Keratinocyte (primary cell): ENCODE results near the gene HSD17B2.

Source experiments
- EZH2 ChIP-seq: IDR thresholded peaks from one replicate; pipeline ENCODE4 v1.6.1; 2012; ENCODE audit warnings: inconsistent platforms, mild to moderate bottlenecking, low read length, moderate library complexity
- TF ChIP-seq, protein P1 (sequence below), 3 experiments: IDR thresholded peaks in 1 of 3; conservative IDR thresholded peaks in 1 of 3; optimal IDR thresholded peaks in 1 of 3; 2 replicates in 2 of 3; 3 replicates in 1 of 3; pipeline versions ENCODE3 to v1.5.1; 2011; ENCODE audit warnings: low read length in 3 of 3, mild to moderate bottlenecking in 3 of 3, moderate library complexity in 2 of 3, control low read depth in 1 of 3, inconsistent platforms in 1 of 3; ENCODE audit not compliant: insufficient read depth in 2 of 3; ENCODE audit errors: extremely low read depth in 1 of 3

DNA sequence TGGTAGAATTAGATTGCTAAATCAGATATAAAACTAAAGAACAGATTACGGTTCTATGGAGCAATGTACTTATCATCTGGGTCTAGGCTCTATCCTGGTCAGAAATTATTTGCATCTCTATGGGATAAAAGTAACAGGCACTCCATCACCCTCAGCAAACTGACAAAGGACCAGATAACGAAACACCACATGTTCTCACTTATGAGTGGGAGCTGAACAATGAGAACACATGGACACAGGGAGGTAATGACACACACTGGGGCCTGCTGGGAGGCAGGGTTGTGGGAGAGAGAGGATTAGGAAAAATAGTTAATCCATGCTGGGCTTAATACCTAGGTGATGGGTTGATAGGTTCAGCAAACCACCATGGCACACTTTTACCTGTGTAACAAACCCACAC, 73.0 kb downstream of the HSD17B2 start:
- no peak for TF ChIP-seq EZH2
- TF ChIP-seq, protein P1, sequence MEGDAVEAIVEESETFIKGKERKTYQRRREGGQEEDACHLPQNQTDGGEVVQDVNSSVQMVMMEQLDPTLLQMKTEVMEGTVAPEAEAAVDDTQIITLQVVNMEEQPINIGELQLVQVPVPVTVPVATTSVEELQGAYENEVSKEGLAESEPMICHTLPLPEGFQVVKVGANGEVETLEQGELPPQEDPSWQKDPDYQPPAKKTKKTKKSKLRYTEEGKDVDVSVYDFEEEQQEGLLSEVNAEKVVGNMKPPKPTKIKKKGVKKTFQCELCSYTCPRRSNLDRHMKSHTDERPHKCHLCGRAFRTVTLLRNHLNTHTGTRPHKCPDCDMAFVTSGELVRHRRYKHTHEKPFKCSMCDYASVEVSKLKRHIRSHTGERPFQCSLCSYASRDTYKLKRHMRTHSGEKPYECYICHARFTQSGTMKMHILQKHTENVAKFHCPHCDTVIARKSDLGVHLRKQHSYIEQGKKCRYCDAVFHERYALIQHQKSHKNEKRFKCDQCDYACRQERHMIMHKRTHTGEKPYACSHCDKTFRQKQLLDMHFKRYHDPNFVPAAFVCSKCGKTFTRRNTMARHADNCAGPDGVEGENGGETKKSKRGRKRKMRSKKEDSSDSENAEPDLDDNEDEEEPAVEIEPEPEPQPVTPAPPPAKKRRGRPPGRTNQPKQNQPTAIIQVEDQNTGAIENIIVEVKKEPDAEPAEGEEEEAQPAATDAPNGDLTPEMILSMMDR (optimal IDR thresholded peaks at IDR 0.05 in 1 of 3, IDR thresholded peaks at IDR 0.05 in 1 of 3, conservative IDR thresholded peaks at IDR 0.05 in 1 of 3; ENCODE audit: extremely low read depth in 1 of 3, insufficient read depth in 2 of 3, low read length in 3 of 3) = no peak
